Endothelial cell of umbilical vein (primary cell): ENCODE measurements around the gene ZSWIM4. TPM values are rescaled to one million over a fixed set of nuclear protein-coding genes. Genes with fewer than 3 reads are reported as not detected.

ENCODE experiments used
- BruUV-seq: library from RNA; stranded (reverse); fragments of 400-500 nt; replicated peaks from 2 replicates; lab custom pipeline; 2021; lab: Mats Ljungman, UMichigan
- CTCF ChIA-PET: fragments of 300-600, 350-600 bp; sonication (Branson Sonifier 250); formaldehyde crosslinking; loops from one replicate; lab custom pipeline; 2021; ENCODE audit warnings: antibody characterized with exemption, inconsistent platforms; lab: Charles Lee
- POLR2A ChIA-PET: fragments of 300-600, 350-600 bp; sonication (Branson Sonifier 250); formaldehyde crosslinking; loops from one replicate; lab custom pipeline; 2021; ENCODE audit warnings: antibody characterized with exemption, inconsistent platforms; lab: Charles Lee
- DNase-seq: peaks from one replicate; pipeline ENCODE4 v3.0.0-alpha.2; 2011; ENCODE audit warnings: low read depth, low spot score
- FAIRE-seq: peaks from 2 replicates; lab custom pipeline; 2011; peaks lifted over from hg19 to GRCh38; lab: Jason Lieb, UNC
- H2AFZ ChIP-seq: 2 replicates; pipeline ENCODE4 v1.6.0; 2012; ENCODE audit warnings: low read depth, low read length, control low read depth, inconsistent platforms
- H3K27ac ChIP-seq: 2 replicates; pipeline ENCODE4 v1.5.1; 2011; ENCODE audit warnings: low read depth, mild to moderate bottlenecking, control low read depth, low read length, moderate library complexity; ENCODE audit not compliant: insufficient read depth
- H3K27me3 ChIP-seq, 2 experiments: 2 replicates each; pipeline versions ENCODE4 v1.6.0 to v1.6.1; 2011; ENCODE audit warnings: low read length in 2 of 2, mixed read lengths in 1 of 2; ENCODE audit not compliant: control insufficient read depth in 2 of 2, insufficient read depth in 2 of 2
- H3K36me3 ChIP-seq, 2 experiments: 2 replicates in 1 of 2; 3 replicates in 1 of 2; pipeline ENCODE4 v1.5.1; 2011; ENCODE audit warnings: low read length in 2 of 2, mild to moderate bottlenecking in 1 of 2, moderate library complexity in 1 of 2; ENCODE audit not compliant: control insufficient read depth in 2 of 2, insufficient read depth in 2 of 2; ENCODE audit errors: extremely low read depth in 1 of 2
- H3K4me1 ChIP-seq: 3 replicates; pipeline ENCODE4 v1.5.1; 2011; ENCODE audit warnings: mild to moderate bottlenecking, low read length; ENCODE audit not compliant: control insufficient read depth, insufficient read depth; ENCODE audit errors: extremely low read depth
- H3K4me2 ChIP-seq: 2 replicates; pipeline ENCODE4 v1.6.1; 2011; ENCODE audit warnings: low read length, control low read depth, mixed read lengths; ENCODE audit not compliant: insufficient read depth
- H3K4me3 ChIP-seq, 3 experiments: fragments of 200-600 bp in 1 of 3; sonication (generic), shearing (Covaris generic) in 1 of 3; replicated peaks in 1 of 3; 2 replicates each; pipeline ENCODE4 v1.5.1; 2011 to 2016; ENCODE audit warnings: control low read depth in 3 of 3, low read length in 3 of 3, mild to moderate bottlenecking in 2 of 3, inconsistent platforms in 1 of 3, low read depth in 1 of 3, moderate library complexity in 1 of 3; ENCODE audit not compliant: insufficient read depth in 1 of 3
- H3K79me2 ChIP-seq: 2 replicates; pipeline ENCODE4 v1.6.0; 2012; ENCODE audit warnings: low read length, inconsistent platforms; ENCODE audit not compliant: control insufficient read depth, insufficient read depth
- H3K9ac ChIP-seq: replicated peaks from 2 replicates; pipeline ENCODE3; 2011; ENCODE audit warnings: low read length, control low read depth; ENCODE audit not compliant: insufficient read depth; ENCODE audit errors: extremely low read depth
- H3K9me1 ChIP-seq: replicated peaks from 3 replicates; pipeline ENCODE4 v1.6.0; 2011; ENCODE audit warnings: mild to moderate bottlenecking, low read length; ENCODE audit not compliant: control insufficient read depth, insufficient read depth; ENCODE audit errors: extremely low read depth
- H3K9me3 ChIP-seq: replicated peaks from 2 replicates; pipeline ENCODE4 v1.5.1; 2012; ENCODE audit warnings: low read length, inconsistent platforms; ENCODE audit not compliant: control insufficient read depth, insufficient read depth
- H4K20me1 ChIP-seq: replicated peaks from 2 replicates; pipeline ENCODE3; 2011; ENCODE audit warnings: mild to moderate bottlenecking, low read length; ENCODE audit not compliant: control insufficient read depth, insufficient read depth; ENCODE audit errors: extremely low read depth
- CTCF ChIP-seq, 2 donors: IDR thresholded peaks; 1 replicate in 1 of 2; 2 replicates in 1 of 2; pipeline ENCODE4 v1.5.1; 2011; ENCODE audit warnings: low read length in 2 of 2, mild to moderate bottlenecking in 2 of 2, moderate library complexity in 2 of 2, control low read depth in 1 of 2, inconsistent platforms in 1 of 2, low read depth in 1 of 2; ENCODE audit not compliant: insufficient read depth in 1 of 2; ENCODE audit errors: extremely low read depth in 1 of 2
- EZH2 ChIP-seq: IDR thresholded peaks from 2 replicates; pipeline ENCODE4 v1.6.1; 2012; ENCODE audit warnings: borderline replicate concordance, low read depth, mild to moderate bottlenecking, moderate library complexity, low read length, inconsistent platforms; ENCODE audit not compliant: severe bottlenecking
- FOS ChIP-seq: IDR thresholded peaks from 2 replicates; pipeline ENCODE4 v1.6.1; 2011; ENCODE audit warnings: mild to moderate bottlenecking, low read length, moderate library complexity, borderline replicate concordance; ENCODE audit not compliant: insufficient read depth
- GATA2 ChIP-seq: IDR thresholded peaks from 2 replicates; pipeline ENCODE4 v1.7.0; 2011; ENCODE audit warnings: low read depth, mild to moderate bottlenecking, moderate library complexity, mixed read lengths, low read length; ENCODE audit not compliant: insufficient read length, insufficient read depth
- JUN ChIP-seq: IDR thresholded peaks from 2 replicates; pipeline ENCODE4 v1.6.1; 2011; ENCODE audit warnings: borderline replicate concordance, low read depth; ENCODE audit not compliant: insufficient read length, insufficient read depth
- MAX ChIP-seq: IDR thresholded peaks from 2 replicates; pipeline ENCODE4 v1.6.1; 2011; ENCODE audit not compliant: insufficient read depth, insufficient read length
- MYC ChIP-seq: IDR thresholded peaks from one replicate; pipeline ENCODE4 v1.6.1; 2011; ENCODE audit warnings: mild to moderate bottlenecking, low read depth, low read length
- POLR2A ChIP-seq: IDR thresholded peaks from 2 replicates; pipeline ENCODE4 v1.6.1; 2012; ENCODE audit warnings: low read depth, mild to moderate bottlenecking, control low read depth, low read length
- POLR2AphosphoS5 ChIP-seq: IDR thresholded peaks from 2 replicates; pipeline ENCODE4 v1.6.1; 2012; ENCODE audit warnings: low read depth, mild to moderate bottlenecking, control low read depth, low read length, moderate library complexity; ENCODE audit not compliant: insufficient read depth
- dilution Hi-C: fragments of 300-500 bp; cut with MboI; formaldehyde crosslinking; loops from one replicate; pipeline ENCODE4 v1.15.0; 2019; ENCODE audit warnings: low sequenced_read_pairs; ENCODE audit not compliant: extremely low pct_ligation_motif_present
- intact Hi-C: fragments of 100-400 bp; cut with micrococcal nuclease; formaldehyde crosslinking; loops from one replicate; pipeline ENCODE4 v1.10.0; 2022
- polyA plus RNA-seq, 4 experiments: library from polyadenylated mRNA; depleted of rRNA in 3 of 4; stranded (reverse) in 3 of 4; unstranded in 1 of 4; fragments of >200 nt; gene quantifications; 2 replicates each; pipeline versions ENCODE4 v1.2.1 to v1.2.3, GENCODE V29; 2011 to 2012; ENCODE audit warnings: missing spikeins in 1 of 4
- total RNA-seq: library from RNA; stranded (reverse); gene quantifications from 2 replicates; pipeline ENCODE4 v1.2.3, GENCODE V29; 2021

ZSWIM4 gene
- total and polyA plus RNA-seq, 2 donors (not counting 3 experiments of a cell fraction or from before 2014, with no cell fraction given) = 12.7 to 26.6 TPM

GRCh38 chr19:13806728-13807127 lies 11.5 kb downstream of the ZSWIM4 start:
- Histone ChIP-seq H3K27me3 (no peaks in the 10 kb centered on the region), H3K4me3 (no peak overlapping the region), H3K79me2 (no peaks in the 10 kb centered on the region), H3K9me1 (no peaks in the 10 kb centered on the region), H3K9me3 (no peaks in the 10 kb centered on the region), H3K4me1 (no peaks in the 10 kb centered on the region), H3K4me2 (no peak overlapping the region), H3K36me3 (peaks cover 5 to 44% of the 10 kb centered on the region in 2 experiments), H3K9ac (no peak overlapping the region), H3K27ac (no peak overlapping the region), H4K20me1 (no peaks in the 10 kb centered on the region), H2AFZ (no peak overlapping the region)
- intact Hi-C loops (no loop called here), dilution Hi-C loops (no loop called here)
- BruUV-seq = no TSS peak
- FAIRE-seq (no peak), DNase-seq (no peak)
- ChIA-PET CTCF (no interaction called here), POLR2A (interaction anchor here (0.6 kb wide), 1 partner anchor 16 kb away, joined by 4 read pairs; no protein-coding TSS in a partner anchor)
- TF ChIP-seq POLR2AphosphoS5 = no peak
- TF ChIP-seq FOS = no peak
- TF ChIP-seq POLR2A = no peak
- TF ChIP-seq CTCF (IDR thresholded peaks at IDR 0.05; ENCODE audit: extremely low read depth in 1 of 2, insufficient read depth in 1 of 2, low read depth in 1 of 2, low read length in 2 of 2) = no peak
- no peak for TF ChIP-seq EZH2
- TF ChIP-seq MYC = no peak
- TF ChIP-seq JUN = no peak
- TF ChIP-seq GATA2 = no peak
- no peak for TF ChIP-seq MAX
